AG04449 (cell line): ENCODE measurements around the gene ADGRL1.
"Not testable (repeated sequence)": the region's sequence is repeated elsewhere in the genome, so short reads cannot be mapped to it uniquely, and the experiment has no call there.

Experiments used
- CTCF ChIA-PET: fragments of 350-600 bp; formaldehyde crosslinking; extraction: SDS; loops from one replicate; lab custom pipeline; 2021; ENCODE audit warnings: antibody characterized with exemption; lab: Yijun Ruan, JAX
- POLR2A ChIA-PET: fragments of 400-600, 350-600 bp; formaldehyde crosslinking; extraction: SDS; loops from one replicate; lab custom pipeline; 2020; ENCODE audit warnings: antibody characterized with exemption, inconsistent platforms; lab: Yijun Ruan, JAX
- DNase-seq: peaks from one replicate; pipeline ENCODE4 v3.0.0-alpha.2; 2010; ENCODE audit warnings: low read depth, low spot score
- H3K4me3 ChIP-seq: 2 replicates; pipeline ENCODE4 v1.5.1; 2011; ENCODE audit warnings: low read depth, mild to moderate bottlenecking, control low read depth, low read length
- CTCF ChIP-seq: IDR thresholded peaks from one replicate; pipeline ENCODE4 v1.5.1; 2011; ENCODE audit warnings: mild to moderate bottlenecking, moderate library complexity, low read length, control low read depth, inconsistent platforms; ENCODE audit not compliant: insufficient read depth; ENCODE audit errors: missing control alignments

Gene ADGRL1

GRCh38 chr19:14150041-14150769 is 55.8 kb downstream of the ADGRL1 start:
- POLR2A ChIA-PET, result no interaction called here
- no peak overlapping the region for H3K4me3 ChIP-seq
- CTCF ChIA-PET, result interaction anchor here (1.1 to 9.3 kb wide), 3 partner anchors 8 to 199 kb away, joined by 3 to 101 read pairs (median 77); partner anchors contain the start of gene ASF1B
- no peak for DNase-seq
- no peak for TF ChIP-seq CTCF

GRCh38 chr19:14149509-14149994 is 56.4 kb downstream of the ADGRL1 start:
- DNase-seq, result no peak
- no peak for TF ChIP-seq CTCF
- POLR2A ChIA-PET, result no interaction called here
- CTCF ChIA-PET, result interaction anchor here (1.1 to 9.3 kb wide), 3 partner anchors 9 to 200 kb away, joined by 3 to 101 read pairs (median 77); partner anchors contain the start of gene ASF1B
- H3K4me3 ChIP-seq, result no peak overlapping the region

GRCh38 chr19:14148751-14149410 is 57.1 kb downstream of the ADGRL1 start:
- no peak for TF ChIP-seq CTCF
- CTCF ChIA-PET, result interaction anchor here (0.8 to 9.3 kb wide), 17 partner anchors 10 to 335 kb away, joined by 3 to 101 read pairs (median 5); partner anchors contain the start of genes ADGRE5 and ASF1B
- no peak overlapping the region for H3K4me3 ChIP-seq
- no peak for DNase-seq
- POLR2A ChIA-PET, result no interaction called here

GRCh38 chr19:14147797-14148605 is 58.0 kb downstream of the ADGRL1 start:
- no peak for DNase-seq
- CTCF ChIA-PET, result interaction anchor here (0.8 to 9.3 kb wide), 19 partner anchors 10 to 336 kb away, joined by 3 to 101 read pairs (median 5); partner anchors contain the start of genes ADGRE5 and ASF1B
- H3K4me3 ChIP-seq, result no peak overlapping the region
- TF ChIP-seq CTCF, result peak; percentile 91
- POLR2A ChIA-PET, result no interaction called here

GRCh38 chr19:14146789-14147216 is 59.2 kb downstream of the ADGRL1 start:
- no peak overlapping the region for H3K4me3 ChIP-seq
- no peak for TF ChIP-seq CTCF
- peak; percentile 46 for DNase-seq
- ChIA-PET POLR2A (interaction anchor here (1.0 kb wide), 1 partner anchor 10 kb away, joined by 3 read pairs; no protein-coding TSS in a partner anchor), CTCF (interaction anchor here (0.9 to 9.3 kb wide), 12 partner anchors 9 to 338 kb away, joined by 3 to 101 read pairs (median 6); partner anchors contain the start of genes ADGRE5 and ASF1B)

- POLR2A ChIA-PET, result interaction anchor here (1.0 kb wide), 1 partner anchor 9 kb away, joined by 3 read pairs; no protein-coding TSS in a partner anchor
- DNase-seq, H3K4me3 ChIP-seq: not testable (repeated sequence)
- CTCF ChIA-PET, result interaction anchor here (0.9 to 9.3 kb wide), 7 partner anchors 8 to 266 kb away, joined by 3 to 101 read pairs (median 3); partner anchors contain the start of gene ASF1B
These were observed 59.8 kb downstream of the ADGRL1 start for GRCh38 chr19:14146169-14146568.
